Left ventricle myocardium inferior (tissue), 1 donor: ENCODE data around the gene ARHGDIA. TPM values are rescaled to one million over a fixed set of nuclear protein-coding genes. Genes with fewer than 3 reads are reported as not detected.
A peak's percentile ranks its signal among the peaks of the same experiment; 100 is the strongest.

Source experiments
- DNase-seq: peaks from one replicate; pipeline ENCODE4 v3.0.0-alpha.2; 2020
- H3K27ac ChIP-seq: fragments of 200-600 bp; replicated peaks from 2 replicates; pipeline ENCODE4 v1.8.0; 2021
- H3K27me3 ChIP-seq: fragments of 200-600 bp; 2 replicates; pipeline ENCODE4 v1.8.0; 2021; ENCODE audit warnings: low read depth
- H3K36me3 ChIP-seq: fragments of 200-600 bp; 2 replicates; pipeline ENCODE4 v1.8.0; 2021
- H3K4me1 ChIP-seq: fragments of 200-600 bp; 2 replicates; pipeline ENCODE4 v1.8.0; 2021
- H3K4me3 ChIP-seq: fragments of 200-600 bp; 2 replicates; pipeline ENCODE4 v1.8.0; 2021; ENCODE audit warnings: mild to moderate bottlenecking, moderate library complexity
- H3K9me3 ChIP-seq: fragments of 200-600 bp; replicated peaks from 2 replicates; pipeline ENCODE4 v1.8.0; 2021
- CTCF ChIP-seq: fragments of 200-600 bp; IDR thresholded peaks from 2 replicates; pipeline ENCODE4 v1.8.0; 2021; ENCODE audit warnings: antibody characterized with exemption, mild to moderate bottlenecking, borderline replicate concordance
- intact Hi-C: fragments of 100-400 bp; cut with micrococcal nuclease; formaldehyde crosslinking; loops from one replicate; pipeline ENCODE4 v1.11.0; 2022
- total RNA-seq: library from RNA; stranded (reverse); fragmentation: NEBNext Ultra II Directional; extraction: Animal tissue kit (Norgen Biotek cat#: 25700); gene quantifications from one replicate; pipeline ENCODE4 v1.2.1, GENCODE V29; 2021
- donor health status: DM: no; HTN: yes; CAD: no; lungs with severe emphysema.

The ARHGDIA gene
- total RNA-seq, 1 donor from 2014 or later, result 95.1 TPM

- H3K9me3 ChIP-seq, result no peaks in the 10 kb centered on the region
- no peaks in the 10 kb centered on the region for H3K27me3 ChIP-seq
- intact Hi-C loops, result no loop called here
- DNase-seq, result no peak
- H3K4me3 ChIP-seq, result no peak overlapping the region
- peaks cover 49% of the 10 kb centered on the region for H3K36me3 ChIP-seq
- H3K27ac ChIP-seq, result no peak overlapping the region
- H3K4me1 ChIP-seq, result peaks cover 51% of the 10 kb centered on the region
- TF ChIP-seq CTCF, result no peak
Observed at GRCh38 chr17:81915331-81915730, 44.2 kb upstream of the ARHGDIA start.

- Histone ChIP-seq H3K27ac (no peak overlapping the region), H3K36me3 (peaks cover 40% of the 10 kb centered on the region), H3K4me1 (peaks cover 58% of the 10 kb centered on the region), H3K4me3 (no peak overlapping the region), H3K27me3 (no peaks in the 10 kb centered on the region), H3K9me3 (no peaks in the 10 kb centered on the region)
- no peak for DNase-seq
- no peak for TF ChIP-seq CTCF
- intact Hi-C loops, result no loop called here
Observed at GRCh38 chr17:81914103-81914850, 43.1 kb upstream of the ARHGDIA start.

- intact Hi-C loops, result no loop called here
Observed at GRCh38 chr17:81913394-81914102, 42.4 kb upstream of the ARHGDIA start.

GRCh38 chr17:81912441-81913309, 41.5 kb upstream of the ARHGDIA start:
- TF ChIP-seq CTCF, result no peak
- H3K27ac ChIP-seq, result no peak overlapping the region
- H3K27me3 ChIP-seq, result no peaks in the 10 kb centered on the region
- H3K9me3 ChIP-seq, result no peaks in the 10 kb centered on the region
- DNase-seq, result no peak
- H3K4me3 ChIP-seq, result no peak overlapping the region
- peaks cover 40% of the 10 kb centered on the region for H3K36me3 ChIP-seq
- H3K4me1 ChIP-seq, result peaks cover 43% of the 10 kb centered on the region
- intact Hi-C loops, result no loop called here

More at GRCh38 chr17:81913394-81914102, 42.4 kb upstream of the ARHGDIA start:
- no peak for TF ChIP-seq CTCF
- Histone ChIP-seq H3K4me3 (no peak overlapping the region), H3K27me3 (no peaks in the 10 kb centered on the region), H3K9me3 (no peaks in the 10 kb centered on the region), H3K27ac (no peak overlapping the region), H3K36me3 (peaks cover 40% of the 10 kb centered on the region), H3K4me1 (peaks cover 51% of the 10 kb centered on the region)
- DNase-seq, result no peak

GRCh38 chr17:81911969-81912368, 40.8 kb upstream of the ARHGDIA start:
- Histone ChIP-seq H3K27me3 (no peaks in the 10 kb centered on the region), H3K36me3 (peaks cover 40% of the 10 kb centered on the region), H3K9me3 (no peaks in the 10 kb centered on the region), H3K4me3 (peak overlapping the region; percentile 93), H3K27ac (peak overlapping the region; percentile 66), H3K4me1 (peaks cover 36% of the 10 kb centered on the region)
- intact Hi-C loops, result no loop called here
- no peak for TF ChIP-seq CTCF
- DNase-seq, result no peak
